CD4-positive, alpha-beta T cell treated with Interleukin-10 for 1 hour (primary cell): ENCODE measurements around the gene RAPGEF4.

Experiments used
- DNase-seq: peaks from one replicate; pipeline ENCODE4 v3.0.0-alpha.2; 2020

Gene RAPGEF4

DNA sequence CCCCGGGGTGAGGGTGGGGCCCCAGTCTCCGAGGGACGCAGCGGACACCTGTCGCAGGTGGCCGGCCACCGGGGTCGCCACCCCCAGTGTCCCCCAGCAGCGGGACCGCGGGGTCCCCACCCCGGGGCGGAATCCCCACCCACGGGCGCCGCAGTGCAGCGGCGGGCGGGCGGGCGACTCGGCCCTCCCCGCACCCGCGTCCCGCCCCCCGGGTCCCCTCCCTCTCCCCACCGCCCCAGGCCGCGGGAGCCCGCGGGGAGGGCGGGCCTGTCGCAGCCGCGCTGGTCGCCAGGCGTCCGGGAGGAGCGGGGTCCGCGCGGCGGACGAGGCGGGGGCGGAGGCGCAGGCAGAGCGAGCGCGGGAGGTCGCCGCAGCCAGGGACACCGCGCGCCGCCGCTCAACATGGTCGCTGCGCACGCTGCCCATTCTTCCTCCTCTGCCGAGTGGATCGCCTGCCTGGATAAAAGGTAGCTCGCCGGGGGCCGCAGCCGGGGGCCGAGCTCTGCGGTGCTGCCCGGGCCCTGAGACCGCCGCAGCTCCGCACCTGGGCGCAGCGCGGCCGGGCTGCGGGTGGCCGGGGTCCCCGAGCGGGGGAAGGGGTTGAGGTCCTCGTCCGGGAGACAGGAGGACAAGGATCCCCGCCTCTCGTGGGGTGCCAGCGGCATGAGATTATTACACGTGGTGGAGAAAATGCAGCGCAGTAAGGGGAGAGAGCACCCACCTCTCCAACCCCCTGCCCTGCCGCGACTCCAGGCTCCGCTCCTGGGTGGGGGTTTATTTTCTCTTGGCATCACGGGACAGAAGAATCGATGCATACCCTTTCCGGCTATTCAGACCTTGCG is at the start of gene RAPGEF4:
Gene RAPGEF4, plus strand, starts transcription at position 264 of the 842 bp plus-strand sequence. Its CDS starts 139 bp downstream, at position 403.
- no peak for DNase-seq

DNA sequence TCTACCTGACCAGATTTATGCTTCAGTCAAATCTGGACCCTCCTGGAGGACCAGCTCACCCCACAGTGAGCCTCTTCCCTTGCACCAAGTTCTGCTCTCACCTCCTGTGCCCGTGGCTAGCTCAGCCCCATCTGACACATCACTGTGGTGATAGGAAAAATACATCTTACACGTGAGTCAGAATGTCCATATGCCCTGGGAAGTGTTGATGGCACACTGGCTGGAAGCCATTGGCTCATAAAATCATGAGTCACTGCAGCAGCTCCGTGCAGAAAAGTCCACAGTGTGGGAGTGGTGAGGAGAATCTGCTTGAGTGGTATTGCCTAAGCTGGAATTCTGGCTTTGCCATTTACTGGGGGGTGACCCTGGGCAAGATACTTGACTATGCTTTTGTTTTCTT is 42.6 kb upstream of the RAPGEF4 start:
- no peak for DNase-seq

DNA sequence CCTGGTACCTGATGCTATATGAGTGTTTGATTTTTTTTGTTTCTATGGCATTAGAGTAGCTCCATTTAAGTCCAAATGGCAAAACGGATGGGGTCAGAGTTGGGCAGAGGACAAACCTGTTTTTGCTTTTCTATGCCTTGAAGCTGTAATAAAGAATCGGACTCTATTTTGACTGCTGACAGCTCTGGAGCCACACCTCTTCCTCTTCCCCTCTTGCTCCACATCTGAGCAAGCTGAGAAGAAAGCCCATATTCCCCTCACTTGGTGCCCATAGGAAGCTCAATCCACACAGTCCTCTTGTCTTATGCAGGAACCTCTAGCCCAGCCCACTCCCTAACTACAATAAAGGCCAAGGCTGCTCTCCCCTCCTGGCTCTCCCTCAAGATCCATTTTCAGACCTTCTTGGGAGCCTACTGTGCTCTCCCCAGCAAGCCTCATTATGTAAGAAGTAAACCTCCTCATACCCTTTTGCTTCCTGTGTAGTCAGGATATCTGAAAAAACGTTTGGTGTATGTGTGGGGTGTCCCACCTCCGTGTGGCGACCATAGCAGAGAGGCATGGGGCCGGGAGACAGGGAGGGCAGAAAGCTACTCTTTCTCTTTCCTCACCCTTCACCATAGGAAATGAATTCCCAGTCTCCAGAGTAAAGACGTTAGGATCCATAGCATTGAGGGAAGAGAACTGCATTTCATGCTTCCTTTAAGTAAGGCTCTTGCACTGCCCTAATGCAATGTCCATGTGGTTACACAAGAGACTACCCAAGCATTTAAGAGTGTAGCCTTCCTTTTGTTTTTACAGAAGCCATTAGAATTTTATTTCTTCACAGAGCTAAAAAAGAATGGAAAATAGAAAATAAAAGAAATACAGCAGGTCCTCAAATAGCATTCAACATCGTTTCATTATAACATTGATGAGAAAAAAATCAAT is 41.9 kb upstream of the RAPGEF4 start:
- no peak for DNase-seq

DNA sequence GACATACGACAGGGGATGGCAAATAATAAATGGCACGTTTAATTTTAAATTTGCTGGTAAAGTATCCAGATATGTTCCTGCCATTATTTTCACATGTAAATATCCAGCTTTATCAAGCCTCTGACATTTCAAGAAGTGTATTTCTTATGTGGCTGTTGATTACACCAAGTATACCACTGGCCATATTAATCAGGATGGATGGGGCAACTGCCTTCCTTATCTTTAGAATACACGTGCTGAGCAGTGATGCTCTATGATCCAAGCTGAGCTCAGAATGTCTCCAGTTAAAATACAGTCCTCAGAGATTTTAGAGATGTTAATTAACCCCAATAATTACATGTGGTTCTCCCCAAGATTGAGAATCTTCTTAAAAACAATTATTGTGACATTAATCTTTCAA is 38.3 kb upstream of the RAPGEF4 start:
- no peak for DNase-seq

DNA sequence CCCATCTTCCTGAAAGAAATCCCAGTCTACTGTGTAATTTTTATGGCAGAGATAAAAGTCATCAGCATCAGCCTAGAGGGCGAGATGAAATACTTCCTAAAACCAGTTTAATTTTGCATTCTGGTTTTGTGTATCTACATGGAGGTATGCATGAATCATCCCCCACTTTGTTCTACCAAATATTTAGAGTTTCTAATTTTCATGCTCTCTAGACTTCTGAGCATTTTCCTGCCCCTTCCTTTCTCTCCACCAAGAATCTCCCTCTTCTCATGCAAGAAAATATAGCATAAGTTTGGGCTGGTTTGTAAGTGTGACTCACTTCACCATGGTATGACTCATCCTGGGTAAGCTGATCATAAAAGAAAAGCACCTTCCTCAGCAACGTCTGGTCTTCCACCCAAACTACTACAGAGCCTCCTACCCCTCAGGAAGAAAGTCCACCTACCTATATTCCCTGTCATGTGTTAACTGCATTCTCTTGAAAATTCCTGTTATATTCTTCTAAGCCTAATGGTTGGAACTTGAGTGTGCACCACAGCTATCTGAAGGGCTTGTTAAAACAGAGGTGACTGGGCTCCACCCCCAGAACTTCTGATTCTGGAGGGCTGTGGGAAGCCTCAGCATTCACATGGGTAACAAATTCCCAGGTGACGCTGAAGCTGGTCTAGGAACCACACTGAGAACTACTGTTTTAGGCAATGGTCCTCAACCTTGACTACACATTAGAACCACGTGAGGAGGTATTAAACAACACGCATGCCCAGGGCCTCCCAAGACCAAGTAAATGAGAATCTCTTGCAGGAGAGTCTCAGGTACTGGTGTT is 37.4 kb upstream of the RAPGEF4 start:
- no peak for DNase-seq

DNA sequence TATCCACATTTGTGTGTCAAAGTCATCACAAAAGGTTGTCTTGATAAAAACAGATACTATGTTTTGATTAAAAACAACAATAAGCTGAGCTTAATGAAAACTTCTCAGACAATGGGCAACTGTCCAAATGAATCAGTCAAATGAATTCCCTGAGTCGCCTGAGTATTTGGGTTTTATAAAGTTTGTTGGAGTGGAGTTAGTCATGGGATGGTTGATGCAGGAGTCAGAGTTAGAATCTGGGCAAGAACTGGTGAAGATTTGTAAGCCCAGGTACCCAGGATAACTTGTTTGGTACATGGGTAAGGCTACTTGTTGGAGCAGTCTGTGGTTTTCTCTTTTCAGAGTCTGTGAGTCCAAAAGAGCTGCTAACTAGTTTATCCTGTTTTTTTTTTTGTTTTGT is 34.4 kb upstream of the RAPGEF4 start:
- no peak for DNase-seq

DNA sequence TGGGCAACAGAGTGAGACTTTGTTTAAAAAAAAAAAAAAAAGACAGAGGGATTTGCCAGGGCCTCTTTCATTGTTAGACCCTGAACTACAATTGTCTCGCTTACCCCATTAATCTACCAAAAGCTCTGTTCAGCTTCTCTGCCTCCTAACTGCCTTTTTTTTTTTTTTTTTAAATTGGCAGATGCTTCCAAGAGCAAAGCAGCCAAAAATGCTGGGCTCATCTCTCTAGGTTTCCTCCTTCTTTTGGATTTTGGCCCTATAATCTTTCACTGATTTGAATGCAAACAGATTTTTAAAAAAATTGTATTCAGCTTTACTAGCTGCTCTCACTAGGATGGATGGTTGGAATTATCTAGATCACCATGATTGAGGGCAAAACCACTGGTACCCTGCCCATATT is 33.2 kb upstream of the RAPGEF4 start:
- no peak for DNase-seq

DNA sequence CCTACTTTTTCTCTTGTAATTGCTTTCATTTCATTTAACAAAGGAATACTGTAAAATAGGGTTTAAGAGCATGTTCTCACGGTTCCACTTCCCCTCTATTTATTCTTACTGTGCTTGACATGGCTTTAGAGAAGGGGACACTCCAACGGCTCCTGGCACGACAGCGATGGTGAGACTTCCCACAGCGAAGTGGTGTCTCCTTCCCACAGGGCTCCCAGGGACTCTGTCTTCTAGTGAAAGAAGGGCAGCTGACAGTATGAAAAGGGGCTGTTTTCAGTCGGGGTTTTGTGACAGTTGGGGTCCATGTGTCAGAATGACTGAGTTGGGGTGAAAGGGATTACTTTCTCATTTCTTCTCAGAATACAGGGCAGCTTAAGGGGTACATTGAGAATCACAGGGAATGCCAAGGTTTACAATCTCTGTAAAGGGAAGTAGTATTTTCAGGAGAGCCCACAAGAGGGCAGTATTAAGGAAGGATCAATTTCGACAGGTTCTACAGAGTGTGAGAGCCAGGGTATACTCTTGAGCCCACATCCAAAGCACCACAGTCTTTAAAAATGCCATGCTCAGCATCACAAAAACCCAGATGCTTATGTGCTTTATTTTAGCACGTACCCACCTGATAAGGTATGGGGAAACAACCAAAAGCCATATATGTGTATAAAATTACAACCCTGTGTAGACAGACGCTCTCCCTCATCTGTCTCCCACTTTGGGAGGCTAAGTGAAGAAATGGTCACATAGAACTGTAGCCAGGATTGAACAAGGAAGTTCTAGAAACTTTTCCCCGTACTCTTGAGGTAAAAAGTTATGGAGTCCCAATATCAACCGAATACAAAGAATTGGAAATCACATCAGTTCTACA is 31.3 kb upstream of the RAPGEF4 start:
- DNase-seq: no peak

DNA sequence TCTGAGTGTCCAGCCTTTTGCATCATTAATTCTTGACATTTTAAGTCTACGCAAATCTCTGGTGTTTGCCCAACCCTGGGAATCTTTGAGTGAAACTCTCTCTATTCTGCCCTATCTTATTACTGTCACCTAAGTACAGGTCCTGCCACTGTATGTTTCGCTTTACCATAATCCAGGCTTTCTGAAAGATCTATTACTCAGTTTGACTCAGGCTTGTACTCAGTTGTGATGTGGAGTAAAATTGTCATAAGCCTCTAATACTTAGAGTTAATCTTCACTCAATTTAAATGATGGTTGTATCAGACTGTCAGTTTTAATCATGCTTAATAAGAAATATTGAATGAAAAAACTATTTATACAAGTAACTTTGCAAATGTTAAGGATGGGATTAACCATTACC is 30.3 kb upstream of the RAPGEF4 start:
- no peak for DNase-seq

DNA sequence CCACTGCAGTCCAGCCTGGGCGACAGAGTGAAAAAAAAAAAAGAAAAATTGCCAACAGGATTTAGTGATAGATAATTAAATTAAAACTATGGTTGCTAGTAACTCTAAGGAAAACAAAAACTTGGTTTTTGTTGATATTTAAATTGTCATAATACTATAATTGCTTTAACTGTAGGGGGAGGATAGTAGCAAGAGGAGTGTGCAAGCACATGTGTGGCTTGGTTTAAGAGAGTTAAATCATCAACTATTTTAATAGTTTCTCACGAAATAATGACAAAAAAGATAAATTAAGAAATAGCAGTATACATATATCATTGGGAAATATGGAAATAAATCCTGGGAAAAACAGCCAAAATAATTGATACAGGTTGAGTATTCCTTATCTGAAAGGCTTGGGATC is 27.4 kb upstream of the RAPGEF4 start:
- DNase-seq: no peak

DNA sequence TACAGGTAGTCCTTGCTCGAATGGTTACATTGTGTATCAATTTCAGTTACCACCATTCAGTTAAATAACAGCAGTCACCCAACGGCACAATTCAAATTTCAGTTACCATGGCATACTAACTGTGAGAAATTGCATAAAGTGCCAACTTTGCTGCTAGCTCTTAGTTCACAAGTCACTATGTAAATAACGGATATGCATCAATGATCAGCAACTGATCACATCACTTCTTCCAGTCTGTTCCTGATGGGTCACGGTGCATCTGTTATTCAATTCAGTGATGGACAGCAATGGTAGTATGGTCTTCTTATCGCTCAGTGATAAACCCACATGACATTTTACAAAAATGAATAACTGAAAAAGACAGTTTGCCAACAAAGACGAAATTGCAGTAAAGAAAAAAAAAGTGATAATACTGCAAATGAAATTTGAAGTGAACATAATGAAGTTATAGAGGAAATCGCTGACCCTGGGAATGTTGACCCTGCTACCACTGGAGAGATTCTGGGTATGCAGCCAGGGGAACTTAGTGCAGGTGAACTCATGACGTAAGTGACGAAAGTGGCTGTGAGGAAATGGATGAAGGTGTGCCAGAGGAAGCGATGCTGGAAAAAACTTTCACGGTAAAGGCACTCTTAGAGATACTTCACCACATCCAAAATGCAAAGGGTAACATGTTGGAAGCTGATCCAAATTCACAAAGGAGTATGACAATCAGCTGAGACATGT is 25.9 kb upstream of the RAPGEF4 start:
- no peak for DNase-seq

DNA sequence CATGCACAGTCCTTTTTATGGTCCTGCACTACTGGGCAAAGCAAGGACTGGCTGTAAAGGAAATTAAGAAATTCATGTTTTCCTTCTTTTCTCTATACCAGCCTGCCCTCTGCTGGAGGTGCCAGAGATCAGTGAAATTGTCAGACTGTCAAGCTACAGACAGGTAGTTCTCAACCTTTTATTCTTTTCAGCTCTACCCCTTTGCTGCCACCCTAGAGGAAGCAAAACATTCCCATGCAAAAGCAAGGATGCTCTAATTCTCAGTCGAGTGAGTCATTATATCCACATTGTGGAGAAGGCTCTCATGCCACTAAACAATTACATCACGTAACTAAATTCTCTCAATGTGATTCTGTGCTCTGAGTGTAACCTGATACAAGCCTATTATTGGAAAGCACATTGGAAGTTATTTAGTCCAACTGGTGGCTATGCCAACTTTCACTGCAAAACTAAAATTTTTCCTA is 25.0 kb upstream of the RAPGEF4 start:
- peak; percentile 38 for DNase-seq

DNA sequence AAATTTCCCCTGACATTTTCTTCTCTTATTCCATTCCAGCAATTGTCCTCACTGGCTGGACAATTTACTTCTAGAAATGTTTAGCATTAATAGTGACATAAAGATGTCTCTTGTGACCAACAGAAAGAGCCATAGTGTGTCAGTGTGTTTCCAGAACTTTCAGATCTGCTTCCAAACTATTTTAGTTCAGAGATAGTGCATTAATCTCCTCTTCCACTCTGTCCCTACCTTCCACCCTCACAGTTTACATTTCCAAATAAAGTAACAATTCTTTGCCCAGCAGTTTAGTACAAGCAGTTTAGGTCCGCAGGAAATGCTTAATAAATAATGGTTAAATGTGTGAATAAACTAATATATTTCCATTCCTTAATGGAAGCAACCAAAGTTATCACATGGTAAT is 24.5 kb upstream of the RAPGEF4 start:
- DNase-seq: no peak

DNA sequence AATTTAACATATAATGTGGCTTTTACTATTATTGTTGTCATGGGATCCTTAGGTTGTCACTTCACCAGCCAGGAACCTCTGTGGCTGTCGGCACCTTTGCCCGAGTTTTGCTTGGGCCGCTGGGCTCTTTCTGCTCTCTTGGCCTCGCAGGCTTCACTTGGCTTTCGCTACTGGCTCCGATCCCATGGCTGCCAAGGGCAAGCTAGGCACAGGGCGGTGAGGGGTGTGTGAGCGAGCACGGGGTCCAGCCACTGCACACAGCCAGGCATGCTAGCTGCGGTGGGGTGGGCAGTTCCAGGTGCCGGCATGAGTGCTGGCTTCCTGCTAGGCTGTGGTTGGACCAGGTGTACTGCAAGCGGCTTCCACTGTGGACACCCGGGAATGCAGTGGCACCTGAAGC is 23.4 kb upstream of the RAPGEF4 start:
- no peak for DNase-seq

DNA sequence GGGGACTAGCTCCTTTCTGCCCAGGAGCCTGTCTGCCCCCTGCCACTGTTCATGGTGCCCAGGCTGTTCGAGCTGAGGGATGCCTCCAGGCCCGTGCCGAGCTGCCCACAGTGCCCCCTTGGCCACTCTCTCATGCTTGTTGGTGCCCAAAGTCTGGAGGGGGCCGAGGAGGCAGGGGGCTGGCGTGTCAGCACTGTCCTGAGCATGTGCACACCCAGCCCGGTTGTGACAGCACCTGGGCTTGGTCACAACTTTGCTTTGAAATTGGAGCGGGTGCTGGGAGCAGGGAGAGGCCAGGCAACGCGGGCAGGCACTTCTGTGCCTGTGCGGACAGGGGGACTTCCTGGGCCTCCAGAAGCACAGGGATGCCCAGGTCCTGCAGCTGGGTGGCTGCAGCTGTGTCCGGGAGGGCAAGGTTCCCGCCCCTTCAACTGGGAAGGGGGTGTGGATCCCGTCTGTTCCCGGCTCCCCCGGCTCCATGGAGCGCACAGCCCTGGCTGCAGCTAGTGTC is 22.2 kb upstream of the RAPGEF4 start:
- no peak for DNase-seq

DNA sequence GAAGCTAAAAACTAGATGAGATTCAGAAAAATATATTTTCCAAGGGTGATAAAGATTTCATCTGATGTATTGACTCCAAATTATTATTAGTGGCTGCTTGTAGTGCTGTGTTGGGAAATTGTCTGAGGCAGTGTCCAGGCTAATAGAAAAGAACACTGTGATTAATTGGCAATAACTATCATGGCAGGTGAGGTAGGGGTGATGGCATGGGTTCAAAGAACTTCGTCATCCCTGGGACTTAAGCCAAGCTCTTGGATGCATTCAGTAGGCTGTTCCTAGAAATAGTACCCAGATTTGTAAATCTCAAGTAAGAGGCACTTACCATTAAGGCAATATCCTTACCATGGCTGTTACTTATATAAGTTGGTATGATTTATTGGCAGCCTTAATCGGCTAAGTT is 13.2 kb upstream of the RAPGEF4 start:
- no peak for DNase-seq

DNA sequence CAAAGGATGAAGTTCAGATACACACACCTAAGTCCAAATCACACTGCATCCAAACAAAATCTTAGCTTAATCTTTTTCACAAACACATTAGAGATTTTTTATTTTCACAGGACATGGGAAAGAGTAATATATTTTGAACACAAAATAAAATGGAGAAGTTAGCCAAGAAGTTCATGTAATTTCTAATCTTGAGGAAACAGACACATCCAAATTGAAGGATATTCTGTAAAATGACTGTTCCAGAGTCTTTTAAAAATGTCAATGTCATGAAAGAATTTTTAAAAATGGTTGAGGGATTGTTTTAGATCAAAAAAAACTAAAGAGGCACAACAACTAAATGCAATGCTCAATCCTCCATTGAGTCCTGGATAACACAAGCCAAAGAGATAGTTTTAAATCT is 12.4 kb upstream of the RAPGEF4 start:
- DNase-seq: no peak

DNA sequence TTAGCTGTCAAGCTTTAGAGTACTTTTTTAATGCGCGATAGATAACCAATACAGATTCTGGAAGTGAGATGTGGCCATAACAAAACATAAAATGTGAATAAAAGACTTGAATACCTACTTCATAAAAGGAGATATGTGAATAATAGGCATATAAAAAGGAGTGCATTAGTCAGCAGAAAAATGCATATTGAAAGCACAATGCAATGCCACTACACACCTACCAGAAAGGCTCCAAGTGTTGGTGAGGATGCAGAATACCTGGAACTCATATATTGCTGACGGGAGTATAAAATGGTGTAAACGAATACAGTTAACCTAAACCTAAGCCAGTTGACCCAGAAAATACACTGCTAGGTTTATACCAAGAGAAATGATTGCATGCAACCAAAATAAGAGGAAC is 10.9 kb upstream of the RAPGEF4 start:
- DNase-seq: no peak

DNA sequence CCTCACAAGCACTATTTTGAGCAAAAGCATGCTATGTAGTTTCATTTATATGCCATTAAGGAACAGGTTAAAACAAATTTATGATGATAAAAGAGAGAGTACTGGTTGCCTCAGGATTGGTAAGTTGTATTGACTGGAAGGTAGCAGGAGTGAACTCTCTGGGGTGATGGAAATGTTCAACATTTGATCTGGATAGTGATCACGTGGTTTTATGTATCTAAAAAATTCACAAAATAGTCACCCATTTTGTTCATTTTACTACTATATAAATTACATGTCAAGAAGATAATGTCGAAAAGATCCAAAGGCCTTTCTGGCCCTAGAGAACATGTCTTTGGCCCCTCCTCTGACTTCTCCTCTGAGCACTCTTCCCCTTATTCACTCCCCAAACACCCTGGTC is 10.4 kb upstream of the RAPGEF4 start:
- DNase-seq: no peak

DNA sequence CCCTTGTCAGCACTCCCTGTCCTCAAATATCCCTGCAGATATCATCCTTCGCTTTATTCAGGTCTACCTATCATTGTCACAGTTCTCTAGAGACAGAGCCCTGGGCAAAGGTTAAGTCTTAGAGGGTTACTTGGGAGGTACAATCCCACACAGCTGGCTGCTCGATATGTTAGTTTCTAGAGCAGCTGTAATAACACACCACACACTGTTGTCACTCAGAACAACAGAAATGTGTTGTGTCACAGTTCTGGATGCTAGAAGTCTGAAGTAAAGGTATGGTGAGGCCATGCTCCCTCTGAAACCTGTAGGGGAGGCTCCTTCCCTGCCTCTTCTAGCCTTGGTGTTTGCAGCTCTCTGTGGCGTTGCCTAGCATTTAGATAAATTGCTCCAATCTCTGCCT is 9.9 kb upstream of the RAPGEF4 start:
- DNase-seq: no peak

DNA sequence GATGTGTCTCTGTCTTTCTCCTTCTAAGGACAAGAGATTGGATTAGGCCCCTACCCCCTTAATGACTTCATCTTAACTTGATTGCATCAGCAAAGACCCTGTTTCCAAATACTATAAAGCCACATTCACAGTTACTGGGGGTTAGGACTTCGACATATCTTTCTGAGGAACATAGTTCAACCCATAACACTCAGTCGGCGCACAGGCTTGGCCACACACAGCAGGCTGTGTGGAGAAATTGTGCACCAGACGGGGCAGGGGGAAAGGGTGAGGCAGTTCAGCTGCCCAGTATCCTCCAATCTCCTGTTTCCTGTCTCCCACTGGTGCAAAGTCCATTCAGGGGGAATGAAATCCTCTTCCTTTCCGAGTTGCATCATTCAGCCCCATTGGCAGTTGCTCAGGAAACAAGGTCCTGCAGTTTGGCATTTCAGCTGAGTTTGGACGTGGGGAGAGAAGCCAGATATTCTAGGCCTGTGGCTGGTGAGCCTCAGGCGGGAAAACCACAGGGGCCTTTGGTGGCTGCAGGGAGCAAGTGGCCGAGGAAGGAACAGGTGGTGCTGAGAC is 9.4 kb upstream of the RAPGEF4 start:
- DNase-seq: no peak
